ENCODE results near the gene IGFBP1.
A peak's percentile ranks its signal among the peaks of the same experiment; 100 is the strongest.
"Not testable (repeated sequence)": the region's sequence is repeated elsewhere in the genome, so short reads cannot be mapped to it uniquely, and the experiment has no call there.

IGFBP1 gene

DNA sequence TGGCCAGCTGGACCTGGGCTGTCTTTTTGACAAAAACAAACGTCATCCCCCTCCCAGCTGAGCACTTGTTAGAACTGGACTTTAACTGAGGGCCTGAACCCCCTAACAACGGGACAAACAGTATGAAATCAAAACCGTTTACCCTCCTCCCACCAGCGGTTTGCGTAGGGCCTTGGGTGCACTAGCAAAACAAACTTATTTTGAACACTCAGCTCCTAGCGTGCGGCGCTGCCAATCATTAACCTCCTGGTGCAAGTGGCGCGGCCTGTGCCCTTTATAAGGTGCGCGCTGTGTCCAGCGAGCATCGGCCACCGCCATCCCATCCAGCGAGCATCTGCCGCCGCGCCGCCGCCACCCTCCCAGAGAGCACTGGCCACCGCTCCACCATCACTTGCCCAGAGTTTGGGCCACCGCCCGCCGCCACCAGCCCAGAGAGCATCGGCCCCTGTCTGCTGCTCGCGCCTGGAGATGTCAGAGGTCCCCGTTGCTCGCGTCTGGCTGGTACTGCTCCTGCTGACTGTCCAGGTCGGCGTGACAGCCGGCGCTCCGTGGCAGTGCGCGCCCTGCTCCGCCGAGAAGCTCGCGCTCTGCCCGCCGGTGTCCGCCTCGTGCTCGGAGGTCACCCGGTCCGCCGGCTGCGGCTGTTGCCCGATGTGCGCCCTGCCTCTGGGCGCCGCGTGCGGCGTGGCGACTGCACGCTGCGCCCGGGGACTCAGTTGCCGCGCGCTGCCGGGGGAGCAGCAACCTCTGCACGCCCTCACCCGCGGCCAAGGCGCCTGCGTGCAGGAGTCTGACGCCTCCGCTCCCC lies at the start of gene IGFBP1:
Gene IGFBP1 (plus strand): TSS at position 304 of the 808 bp plus-strand sequence. CDS start 165 bp downstream, at position 469.
- Histone ChIP-seq H3K4me3 (ENCODE audit: low read depth in 1 of 5, low read length in 5 of 5) (peak within 1 kb of the TSS in 2 of 5 donors; percentile 21 to 42), H3K9ac (ENCODE audit: low read length in 5 of 5) (no peak within 1 kb of the TSS), H3K36me3 (ENCODE audit: control insufficient read depth in 5 of 5, insufficient read depth in 5 of 5, low read length in 5 of 5) (no peaks in the 10 kb centered on the region), H3K9me3 (ENCODE audit: control insufficient read depth in 5 of 5, low read length in 5 of 5) (no peaks in the 10 kb centered on the region), H3K27me3 (ENCODE audit: control insufficient read depth in 5 of 5, insufficient read depth in 4 of 5, low read length in 5 of 5) (peaks cover 13 to 49% (median 39%) of the 10 kb centered on the region in 5 donors), H3K27ac (ENCODE audit: low read depth, low read length) (no peak within 1 kb of the TSS), H3K4me1 (ENCODE audit: control insufficient read depth in 5 of 5, insufficient read depth in 5 of 5, low read length in 5 of 5) (peaks cover 0 to 11% (median 8%) of the 10 kb centered on the region in 5 donors)

DNA sequence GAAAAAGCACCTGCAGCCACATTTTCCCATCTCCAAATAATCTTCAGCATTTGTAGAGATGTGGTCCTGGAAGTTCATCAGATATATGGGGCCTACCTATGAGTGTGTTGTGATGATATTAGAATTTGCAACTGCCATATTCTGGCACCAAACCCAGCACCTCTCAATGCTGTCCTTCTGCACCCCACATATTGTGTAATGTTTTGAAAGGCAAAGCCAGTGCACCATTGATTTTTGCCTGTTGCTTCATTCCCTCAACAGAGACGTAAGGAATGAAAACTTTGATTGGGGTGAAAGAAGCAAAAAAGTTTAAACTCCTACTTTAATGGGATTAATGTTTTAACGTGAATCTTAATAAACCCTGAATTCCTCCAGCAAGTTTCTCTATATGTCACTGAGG lies 49.4 kb upstream of the IGFBP1 start:
- not testable (repeated sequence) for H3K9me3 ChIP-seq (ENCODE audit: control insufficient read depth in 5 of 5, low read length in 5 of 5); H3K36me3 ChIP-seq (ENCODE audit: control insufficient read depth in 5 of 5, insufficient read depth in 5 of 5, low read length in 5 of 5); H3K4me3 ChIP-seq (ENCODE audit: low read depth in 1 of 5, low read length in 5 of 5); H3K27ac ChIP-seq (ENCODE audit: low read depth, low read length); H3K4me1 ChIP-seq (ENCODE audit: control insufficient read depth in 5 of 5, insufficient read depth in 5 of 5, low read length in 5 of 5); H3K9ac ChIP-seq (ENCODE audit: low read length in 5 of 5); H3K27me3 ChIP-seq (ENCODE audit: control insufficient read depth in 5 of 5, insufficient read depth in 4 of 5, low read length in 5 of 5)

DNA sequence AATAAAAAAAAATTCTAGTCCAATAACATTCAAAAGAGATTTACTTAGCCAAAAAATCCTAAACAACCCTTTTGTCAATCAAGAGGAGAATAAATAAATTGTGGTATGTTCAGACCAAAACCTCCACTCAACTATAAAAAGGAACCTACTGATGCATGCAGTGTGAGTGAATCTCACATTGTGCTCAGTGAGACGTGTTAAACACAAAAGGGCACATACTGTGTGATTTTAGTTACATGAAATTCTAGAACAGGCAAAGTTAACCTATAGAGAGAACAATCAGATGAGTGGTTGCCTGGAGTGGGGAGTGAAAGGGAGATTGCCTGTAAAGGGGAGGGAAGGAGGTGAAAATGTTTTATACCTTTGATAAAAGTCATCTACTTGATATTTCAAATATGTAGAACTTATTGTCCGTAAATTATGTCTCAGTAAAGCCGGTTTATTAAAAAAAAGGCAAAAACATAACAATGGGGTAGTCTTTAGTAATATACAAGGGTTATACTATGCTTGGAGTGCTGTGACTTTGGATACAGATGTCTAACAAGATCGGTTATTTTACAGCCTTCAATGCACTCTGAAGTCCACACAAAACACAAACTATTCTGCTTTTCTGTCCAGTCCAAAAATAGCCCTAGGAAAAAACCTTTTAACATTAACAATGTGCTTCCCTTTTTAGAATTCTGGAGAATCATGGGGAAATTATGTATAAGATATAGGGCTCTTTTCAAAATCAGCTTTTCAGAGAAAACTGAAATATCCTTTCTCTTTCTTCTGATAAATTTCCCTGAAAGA lies 46.2 kb upstream of the IGFBP1 start:
- not testable (repeated sequence) for H3K9me3 ChIP-seq (ENCODE audit: control insufficient read depth in 5 of 5, low read length in 5 of 5); H3K4me3 ChIP-seq (ENCODE audit: low read depth in 1 of 5, low read length in 5 of 5); H3K27me3 ChIP-seq (ENCODE audit: control insufficient read depth in 5 of 5, insufficient read depth in 4 of 5, low read length in 5 of 5); H3K27ac ChIP-seq (ENCODE audit: low read depth, low read length); H3K4me1 ChIP-seq (ENCODE audit: control insufficient read depth in 5 of 5, insufficient read depth in 5 of 5, low read length in 5 of 5); H3K9ac ChIP-seq (ENCODE audit: low read length in 5 of 5); H3K36me3 ChIP-seq (ENCODE audit: control insufficient read depth in 5 of 5, insufficient read depth in 5 of 5, low read length in 5 of 5)

DNA sequence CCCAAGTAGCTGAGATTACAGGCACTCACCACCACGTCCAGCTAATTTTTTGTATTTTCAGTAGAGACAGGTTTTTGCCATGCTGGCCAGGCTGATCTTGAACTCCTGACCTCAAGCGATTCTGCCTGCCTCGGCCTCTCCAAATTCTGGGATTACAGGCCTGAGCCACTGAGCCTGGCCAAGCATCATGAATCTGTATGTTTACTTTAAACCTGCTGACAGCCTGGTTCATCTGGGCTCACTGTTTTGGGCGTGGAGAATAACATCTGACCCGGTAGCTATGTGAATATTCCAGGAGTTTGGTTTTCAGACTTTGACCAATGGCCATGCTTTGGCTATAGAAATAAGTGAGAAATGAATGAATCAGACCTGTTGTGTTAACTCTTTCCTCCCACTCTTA lies 41.8 kb upstream of the IGFBP1 start:
- H3K27me3 ChIP-seq (ENCODE audit: control insufficient read depth in 5 of 5, insufficient read depth in 4 of 5, low read length in 5 of 5); H3K9me3 ChIP-seq (ENCODE audit: control insufficient read depth in 5 of 5, low read length in 5 of 5); H3K27ac ChIP-seq (ENCODE audit: low read depth, low read length); H3K4me3 ChIP-seq (ENCODE audit: low read depth in 1 of 5, low read length in 5 of 5); H3K36me3 ChIP-seq (ENCODE audit: control insufficient read depth in 5 of 5, insufficient read depth in 5 of 5, low read length in 5 of 5); H3K4me1 ChIP-seq (ENCODE audit: control insufficient read depth in 5 of 5, insufficient read depth in 5 of 5, low read length in 5 of 5); H3K9ac ChIP-seq (ENCODE audit: low read length in 5 of 5): not testable (repeated sequence)

DNA sequence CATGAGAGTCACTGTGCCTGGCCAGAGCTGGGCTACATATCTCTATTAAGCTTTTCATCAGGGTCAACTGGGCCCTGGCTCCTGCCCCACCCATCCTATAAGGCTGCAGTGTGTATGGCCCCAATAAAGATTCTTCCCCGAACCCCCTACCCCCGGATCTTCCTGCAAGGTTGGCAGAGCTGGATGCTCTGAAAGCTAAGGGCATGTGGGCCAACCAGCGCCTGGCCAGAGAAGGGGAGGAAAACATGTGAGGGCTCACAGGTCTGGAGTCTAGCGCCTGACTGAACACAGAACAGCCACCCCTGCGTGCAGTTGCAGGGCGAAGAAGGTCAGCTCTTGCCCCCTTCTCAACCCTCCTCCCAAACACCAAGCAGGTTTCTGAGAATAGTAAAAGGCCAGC lies 39.6 kb upstream of the IGFBP1 start:
- not testable (repeated sequence) for H3K36me3 ChIP-seq (ENCODE audit: control insufficient read depth in 5 of 5, insufficient read depth in 5 of 5, low read length in 5 of 5); H3K4me3 ChIP-seq (ENCODE audit: low read depth in 1 of 5, low read length in 5 of 5); H3K27ac ChIP-seq (ENCODE audit: low read depth, low read length); H3K4me1 ChIP-seq (ENCODE audit: control insufficient read depth in 5 of 5, insufficient read depth in 5 of 5, low read length in 5 of 5); H3K27me3 ChIP-seq (ENCODE audit: control insufficient read depth in 5 of 5, insufficient read depth in 4 of 5, low read length in 5 of 5); H3K9ac ChIP-seq (ENCODE audit: low read length in 5 of 5); H3K9me3 ChIP-seq (ENCODE audit: control insufficient read depth in 5 of 5, low read length in 5 of 5)

DNA sequence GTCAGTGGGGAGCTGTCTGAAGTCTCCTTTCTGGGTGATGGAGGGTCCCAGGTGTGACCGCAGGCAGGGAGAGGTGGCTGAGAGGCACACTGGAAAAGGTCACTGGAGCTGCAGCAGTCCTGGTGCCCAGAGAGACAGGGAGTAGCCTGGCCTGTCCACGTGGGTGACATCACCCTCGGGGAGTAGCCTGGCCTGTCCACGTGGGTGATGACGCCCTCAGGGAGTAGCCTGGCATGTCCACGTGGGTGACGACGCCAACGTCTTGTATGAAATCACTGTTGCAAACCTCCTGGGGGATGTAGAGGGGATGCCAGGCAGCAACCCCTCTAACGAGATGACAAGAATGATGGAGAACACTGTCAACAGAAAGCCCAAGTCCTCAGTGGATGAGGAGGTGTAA lies 35.3 kb upstream of the IGFBP1 start:
- not testable (repeated sequence) for H3K4me3 ChIP-seq (ENCODE audit: low read depth in 1 of 5, low read length in 5 of 5); H3K9me3 ChIP-seq (ENCODE audit: control insufficient read depth in 5 of 5, low read length in 5 of 5); H3K4me1 ChIP-seq (ENCODE audit: control insufficient read depth in 5 of 5, insufficient read depth in 5 of 5, low read length in 5 of 5); H3K27ac ChIP-seq (ENCODE audit: low read depth, low read length); H3K9ac ChIP-seq (ENCODE audit: low read length in 5 of 5); H3K27me3 ChIP-seq (ENCODE audit: control insufficient read depth in 5 of 5, insufficient read depth in 4 of 5, low read length in 5 of 5); H3K36me3 ChIP-seq (ENCODE audit: control insufficient read depth in 5 of 5, insufficient read depth in 5 of 5, low read length in 5 of 5)

DNA sequence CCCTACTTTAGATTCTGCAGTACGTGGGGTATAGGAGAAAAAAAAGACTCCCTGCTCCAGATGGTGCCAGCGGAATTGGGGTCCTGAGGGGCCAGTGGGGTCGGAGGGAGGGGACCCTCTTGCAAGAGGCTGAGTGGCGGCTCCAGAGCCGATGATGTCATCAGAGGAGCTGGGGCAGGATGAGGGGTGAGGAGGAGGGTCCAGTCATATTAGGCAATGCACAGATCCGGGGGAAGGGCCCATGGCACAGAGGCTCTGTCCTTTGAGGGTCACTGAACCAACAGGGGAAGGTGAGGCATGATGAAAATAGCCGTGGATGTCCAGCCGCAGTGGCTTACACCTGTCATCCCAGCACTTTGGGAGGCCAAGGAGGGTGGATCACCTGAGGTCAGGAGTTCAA lies 34.8 kb upstream of the IGFBP1 start:
- not testable (repeated sequence) for H3K9me3 ChIP-seq (ENCODE audit: control insufficient read depth in 5 of 5, low read length in 5 of 5); H3K9ac ChIP-seq (ENCODE audit: low read length in 5 of 5); H3K4me1 ChIP-seq (ENCODE audit: control insufficient read depth in 5 of 5, insufficient read depth in 5 of 5, low read length in 5 of 5); H3K27me3 ChIP-seq (ENCODE audit: control insufficient read depth in 5 of 5, insufficient read depth in 4 of 5, low read length in 5 of 5); H3K36me3 ChIP-seq (ENCODE audit: control insufficient read depth in 5 of 5, insufficient read depth in 5 of 5, low read length in 5 of 5); H3K4me3 ChIP-seq (ENCODE audit: low read depth in 1 of 5, low read length in 5 of 5); H3K27ac ChIP-seq (ENCODE audit: low read depth, low read length)

DNA sequence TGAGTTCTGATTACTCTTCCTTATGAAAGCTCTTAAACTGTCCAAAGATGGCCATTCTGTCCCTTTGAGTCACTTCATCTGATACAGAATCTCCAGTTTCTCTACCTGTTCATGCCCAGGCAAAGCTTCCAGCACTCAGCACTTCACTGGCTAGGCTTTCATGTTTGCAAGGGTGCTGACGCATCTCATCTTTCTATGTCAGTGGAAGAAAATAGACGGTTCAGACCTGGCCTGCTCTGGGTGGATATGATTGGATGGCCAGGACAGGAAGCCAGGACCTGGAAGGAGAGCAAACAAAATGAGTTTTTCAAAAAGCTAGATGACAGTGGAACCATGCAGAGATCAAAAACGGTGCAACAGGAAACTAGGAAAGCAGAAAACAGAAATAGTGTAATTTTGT lies 32.6 kb upstream of the IGFBP1 start:
- H3K4me3 ChIP-seq (ENCODE audit: low read depth in 1 of 5, low read length in 5 of 5); H3K36me3 ChIP-seq (ENCODE audit: control insufficient read depth in 5 of 5, insufficient read depth in 5 of 5, low read length in 5 of 5); H3K9ac ChIP-seq (ENCODE audit: low read length in 5 of 5); H3K4me1 ChIP-seq (ENCODE audit: control insufficient read depth in 5 of 5, insufficient read depth in 5 of 5, low read length in 5 of 5); H3K27ac ChIP-seq (ENCODE audit: low read depth, low read length); H3K27me3 ChIP-seq (ENCODE audit: control insufficient read depth in 5 of 5, insufficient read depth in 4 of 5, low read length in 5 of 5); H3K9me3 ChIP-seq (ENCODE audit: control insufficient read depth in 5 of 5, low read length in 5 of 5): not testable (repeated sequence)

DNA sequence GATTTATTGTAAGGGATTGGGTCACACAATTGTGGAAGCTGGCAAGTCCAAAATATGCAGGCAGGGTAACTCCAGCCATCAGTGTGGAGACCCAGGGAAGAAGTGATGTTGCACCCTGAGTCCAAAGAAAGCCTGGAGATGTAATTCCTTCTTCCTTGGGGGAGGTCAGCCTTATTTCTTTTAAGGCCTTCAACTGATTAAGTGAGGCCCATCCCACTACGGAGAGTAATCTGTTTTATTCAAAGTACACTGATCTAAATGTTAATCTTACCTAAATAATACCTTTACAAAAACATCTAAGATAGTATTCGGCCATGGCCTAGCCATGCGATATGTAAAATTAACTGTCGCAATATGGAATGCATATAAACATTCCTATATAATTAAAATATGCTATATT lies 31.4 kb upstream of the IGFBP1 start:
- H3K36me3 ChIP-seq (ENCODE audit: control insufficient read depth in 5 of 5, insufficient read depth in 5 of 5, low read length in 5 of 5); H3K27me3 ChIP-seq (ENCODE audit: control insufficient read depth in 5 of 5, insufficient read depth in 4 of 5, low read length in 5 of 5); H3K9ac ChIP-seq (ENCODE audit: low read length in 5 of 5); H3K27ac ChIP-seq (ENCODE audit: low read depth, low read length); H3K9me3 ChIP-seq (ENCODE audit: control insufficient read depth in 5 of 5, low read length in 5 of 5); H3K4me3 ChIP-seq (ENCODE audit: low read depth in 1 of 5, low read length in 5 of 5); H3K4me1 ChIP-seq (ENCODE audit: control insufficient read depth in 5 of 5, insufficient read depth in 5 of 5, low read length in 5 of 5): not testable (repeated sequence)

DNA sequence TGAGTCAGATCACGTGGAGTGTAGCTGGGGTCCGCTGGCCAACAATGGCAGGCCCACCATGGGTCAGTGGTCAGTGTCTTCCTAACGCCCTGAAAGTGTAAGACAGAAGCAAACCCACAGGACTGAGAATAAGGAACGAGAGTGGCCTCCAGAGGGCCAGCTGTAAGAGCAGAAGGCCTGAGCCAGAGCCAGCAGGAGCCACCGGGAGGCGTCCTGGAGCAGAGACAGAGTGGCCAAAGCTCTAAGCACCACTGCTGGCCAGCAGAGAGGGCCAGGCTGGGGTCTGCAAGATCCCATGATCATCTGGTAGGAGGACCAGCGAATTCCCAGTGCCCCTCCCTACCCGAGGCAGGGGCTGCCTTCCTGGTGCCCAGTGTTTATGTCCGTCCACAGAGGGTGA lies 24.6 kb upstream of the IGFBP1 start:
- Histone ChIP-seq H3K27ac (ENCODE audit: low read depth, low read length) (no peak overlapping the region), H3K27me3 (ENCODE audit: control insufficient read depth in 5 of 5, insufficient read depth in 4 of 5, low read length in 5 of 5) (peaks cover 0 to 23% (median 7%) of the 10 kb centered on the region in 5 donors), H3K9me3 (ENCODE audit: control insufficient read depth in 5 of 5, low read length in 5 of 5) (peaks cover 0 to 7% (median 5%) of the 10 kb centered on the region in 5 donors), H3K36me3 (ENCODE audit: control insufficient read depth in 5 of 5, insufficient read depth in 5 of 5, low read length in 5 of 5) (no peaks in the 10 kb centered on the region), H3K4me3 (ENCODE audit: low read depth in 1 of 5, low read length in 5 of 5) (no peak overlapping the region), H3K9ac (ENCODE audit: low read length in 5 of 5) (no peak overlapping the region), H3K4me1 (ENCODE audit: control insufficient read depth in 5 of 5, insufficient read depth in 5 of 5, low read length in 5 of 5) (no peaks in the 10 kb centered on the region)

All from subcutaneous abdominal adipose tissue (tissue), 5 donors.